Activated CD4-positive, alpha-beta T cell treated with anti-CD3 and anti-CD28 coated beads, Interleukin-2, amount 10 ng/mL, durations not matched to agents 7 days and 5 days (primary cell): ENCODE measurements around the gene SLC38A10. TPM values are rescaled to one million over a fixed set of nuclear protein-coding genes. Genes with fewer than 3 reads are reported as not detected.

Experiments used
- CTCF ChIA-PET: fragments of 350-600 bp; sonication (Branson Sonifier 250); formaldehyde crosslinking; loops from one replicate; lab custom pipeline; 2021; ENCODE audit warnings: antibody characterized with exemption; lab: Charles Lee
- POLR2A ChIA-PET: fragments of 350-600 bp; sonication (Branson Sonifier 250); formaldehyde crosslinking; loops from one replicate; lab custom pipeline; 2021; ENCODE audit warnings: antibody characterized with exemption; lab: Charles Lee
- DNase-seq: peaks from one replicate; pipeline ENCODE4 v3.0.0-alpha.2; 2020
- H3K27ac Mint-ChIP-seq: one replicate; pipeline ENCODE4 v1.8.0; 2021; ENCODE audit warnings: mild to moderate bottlenecking, moderate library complexity, mixed read lengths
- H3K27me3 Mint-ChIP-seq: one replicate; pipeline ENCODE4 v1.8.0; 2021; ENCODE audit warnings: mixed read lengths
- H3K36me3 Mint-ChIP-seq: one replicate; pipeline ENCODE4 v1.8.0; 2021; ENCODE audit warnings: low read depth, mixed read lengths
- H3K4me1 Mint-ChIP-seq: one replicate; pipeline ENCODE4 v1.8.0; 2021; ENCODE audit warnings: mixed read lengths
- H3K4me3 Mint-ChIP-seq: one replicate; pipeline ENCODE4 v1.8.0; 2021; ENCODE audit warnings: mild to moderate bottlenecking, moderate library complexity, mixed read lengths
- H3K9me3 Mint-ChIP-seq: one replicate; pipeline ENCODE4 v1.8.0; 2021; ENCODE audit warnings: mixed read lengths
- total RNA-seq, 2 experiments: library from RNA; stranded (reverse); gene quantifications; one replicate each; pipeline ENCODE4 v1.2.3, GENCODE V29; 2021

SLC38A10 gene
- total RNA-seq, 2 experiments from 2014 or later: 94.4 to 109 TPM

DNA sequence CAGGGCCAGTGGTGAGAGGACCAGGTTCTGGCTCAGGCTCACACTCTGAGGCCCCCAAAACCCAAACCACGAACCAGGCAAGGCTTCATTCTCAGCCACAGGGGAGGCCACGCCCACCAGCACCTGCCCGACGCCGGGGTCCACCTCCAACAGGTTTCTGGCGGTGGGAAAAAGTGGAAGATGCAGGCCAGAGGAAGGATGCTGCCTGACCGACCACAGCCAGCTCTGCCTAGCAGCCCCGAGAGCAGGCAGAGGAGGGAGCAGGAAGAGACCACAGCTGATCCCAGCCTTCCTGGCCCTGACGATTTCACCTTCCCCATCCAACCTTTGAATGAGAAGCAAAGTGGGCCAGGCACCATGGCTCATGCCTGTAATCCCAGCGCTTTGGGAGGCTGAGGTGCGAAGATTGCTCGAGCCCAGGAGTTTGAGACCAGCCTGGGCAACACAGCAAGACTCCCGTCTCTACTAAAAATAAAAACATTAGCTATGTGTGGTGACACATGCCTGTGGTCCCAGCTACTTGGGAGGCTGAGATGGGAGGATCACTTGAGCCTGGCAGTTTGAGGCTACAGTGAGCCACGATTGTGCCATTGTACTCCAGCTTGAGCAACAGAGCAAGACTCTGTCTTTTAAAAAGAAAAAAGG, 30.7 kb upstream of the SLC38A10 start:
- ChIA-PET POLR2A (no interaction called here), CTCF (interaction anchor here (1.1 kb wide), 1 partner anchor 9 kb away, joined by 4 read pairs; no protein-coding TSS in a partner anchor)
- no peaks in the 10 kb centered on the region for H3K9me3 Mint-ChIP-seq
- no peak overlapping the region for H3K27ac Mint-ChIP-seq
- no peak for DNase-seq
- H3K4me3 Mint-ChIP-seq: no peak overlapping the region
- no peaks in the 10 kb centered on the region for H3K4me1 Mint-ChIP-seq
- H3K27me3 Mint-ChIP-seq: no peaks in the 10 kb centered on the region
- no peaks in the 10 kb centered on the region for H3K36me3 Mint-ChIP-seq

- DNase-seq: no peak
- no peaks in the 10 kb centered on the region for H3K9me3 Mint-ChIP-seq
- H3K4me1 Mint-ChIP-seq: no peaks in the 10 kb centered on the region
- no peak overlapping the region for H3K4me3 Mint-ChIP-seq
- ChIA-PET CTCF (interaction anchor here (1.1 kb wide), 1 partner anchor 10 kb away, joined by 4 read pairs; no protein-coding TSS in a partner anchor), POLR2A (no interaction called here)
- no peaks in the 10 kb centered on the region for H3K36me3 Mint-ChIP-seq
- H3K27me3 Mint-ChIP-seq: no peaks in the 10 kb centered on the region
- H3K27ac Mint-ChIP-seq: no peak overlapping the region
These were observed 30.0 kb upstream of the SLC38A10 start for GRCh38 chr17:81324851-81325713.

GRCh38 chr17:81324177-81324850, 29.2 kb upstream of the SLC38A10 start:
- Mint-ChIP-seq H3K36me3 (no peaks in the 10 kb centered on the region), H3K27ac (no peak overlapping the region), H3K27me3 (no peaks in the 10 kb centered on the region), H3K4me3 (no peak overlapping the region), H3K4me1 (no peaks in the 10 kb centered on the region), H3K9me3 (no peaks in the 10 kb centered on the region)
- ChIA-PET CTCF (no interaction called here), POLR2A (no interaction called here)
- no peak for DNase-seq

- H3K9me3 Mint-ChIP-seq: no peaks in the 10 kb centered on the region
- ChIA-PET CTCF (interaction anchor here (0.8 to 1.9 kb wide), 3 partner anchors 15 to 77 kb away, joined by 3 to 10 read pairs (median 3); no protein-coding TSS in a partner anchor), POLR2A (no interaction called here)
- H3K27me3 Mint-ChIP-seq: no peaks in the 10 kb centered on the region
- H3K27ac Mint-ChIP-seq: no peak overlapping the region
- no peak for DNase-seq
- no peaks in the 10 kb centered on the region for H3K36me3 Mint-ChIP-seq
- H3K4me3 Mint-ChIP-seq: no peak overlapping the region
- H3K4me1 Mint-ChIP-seq: no peaks in the 10 kb centered on the region
These were observed 28.3 kb upstream of the SLC38A10 start for GRCh38 chr17:81323411-81323868.

- no peaks in the 10 kb centered on the region for H3K4me1 Mint-ChIP-seq
- ChIA-PET CTCF (interaction anchor here (0.8 to 1.9 kb wide), 3 partner anchors 14 to 77 kb away, joined by 3 to 10 read pairs (median 3); no protein-coding TSS in a partner anchor), POLR2A (no interaction called here)
- no peaks in the 10 kb centered on the region for H3K27me3 Mint-ChIP-seq
- no peak overlapping the region for H3K4me3 Mint-ChIP-seq
- no peak overlapping the region for H3K27ac Mint-ChIP-seq
- H3K36me3 Mint-ChIP-seq: no peaks in the 10 kb centered on the region
- no peak for DNase-seq
- no peaks in the 10 kb centered on the region for H3K9me3 Mint-ChIP-seq
These were observed 27.9 kb upstream of the SLC38A10 start for GRCh38 chr17:81323083-81323369.

- Mint-ChIP-seq H3K4me1 (no peaks in the 10 kb centered on the region), H3K9me3 (no peaks in the 10 kb centered on the region), H3K27ac (no peak overlapping the region), H3K36me3 (no peaks in the 10 kb centered on the region), H3K4me3 (no peak overlapping the region), H3K27me3 (no peaks in the 10 kb centered on the region)
- CTCF ChIA-PET: interaction anchor here (0.5 to 1.9 kb wide), 4 partner anchors 14 to 302 kb away, joined by 3 to 10 read pairs (median 4); no protein-coding TSS in a partner anchor
- POLR2A ChIA-PET: no interaction called here
- DNase-seq: peak; percentile 53
These were observed 27.4 kb upstream of the SLC38A10 start for GRCh38 chr17:81322271-81323082.

DNA sequence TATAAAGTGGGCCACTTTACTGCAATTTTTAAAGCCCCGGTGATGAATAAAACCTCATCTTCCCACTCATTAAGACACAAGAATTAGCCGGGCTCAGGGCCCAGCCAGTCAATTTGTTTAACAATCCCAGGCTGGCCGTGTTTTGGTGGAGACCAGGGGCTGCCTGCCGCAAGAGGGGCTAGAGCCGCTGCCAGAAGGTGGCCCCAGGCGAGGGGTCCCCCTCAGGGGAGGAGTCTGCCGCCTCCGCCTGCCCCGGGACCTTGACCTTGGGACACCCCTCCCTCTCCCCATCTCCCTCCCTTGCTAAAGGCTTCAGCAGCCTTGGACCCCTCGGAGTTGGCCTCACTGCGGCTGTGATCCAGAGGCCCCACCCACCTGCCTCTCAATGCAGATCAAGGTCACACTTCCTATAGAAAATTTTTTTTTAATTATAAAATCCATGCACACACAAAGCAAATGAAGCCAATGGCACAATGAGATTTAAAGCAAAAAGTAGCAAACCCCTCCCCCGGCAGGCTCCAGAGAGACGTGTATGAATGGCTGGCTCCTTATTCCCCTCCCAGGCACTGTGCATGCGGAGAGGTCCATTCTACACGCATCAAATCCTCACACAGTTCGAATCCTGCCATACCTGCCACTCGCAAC, 23.0 kb upstream of the SLC38A10 start:
- ChIA-PET CTCF (no interaction called here), POLR2A (no interaction called here)
- Mint-ChIP-seq H3K4me1 (no peaks in the 10 kb centered on the region), H3K36me3 (no peaks in the 10 kb centered on the region), H3K4me3 (no peak overlapping the region), H3K9me3 (no peaks in the 10 kb centered on the region), H3K27ac (no peak overlapping the region), H3K27me3 (no peaks in the 10 kb centered on the region)
- no peak for DNase-seq

DNA sequence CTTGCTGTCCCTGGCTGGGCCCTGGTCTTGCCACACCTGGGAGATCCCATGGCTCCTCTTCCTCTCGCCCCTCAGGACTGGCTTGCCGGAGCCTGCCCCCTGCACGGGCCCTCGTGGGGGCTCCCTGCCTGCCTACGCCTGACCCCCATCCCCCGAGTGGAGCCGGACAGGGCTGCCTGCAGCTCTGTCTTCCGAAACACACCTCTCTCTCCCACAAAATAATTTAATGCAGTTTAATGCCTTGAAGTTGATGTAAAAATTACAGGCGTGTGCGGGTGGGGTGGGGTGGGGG, 22.4 kb upstream of the SLC38A10 start:
- Mint-ChIP-seq H3K36me3 (no peaks in the 10 kb centered on the region), H3K4me1 (no peaks in the 10 kb centered on the region), H3K4me3 (no peak overlapping the region), H3K27ac (no peak overlapping the region), H3K27me3 (no peaks in the 10 kb centered on the region), H3K9me3 (no peaks in the 10 kb centered on the region)
- no peak for DNase-seq
- POLR2A ChIA-PET: no interaction called here
- CTCF ChIA-PET: no interaction called here

GRCh38 chr17:81315885-81316391, 20.8 kb upstream of the SLC38A10 start:
- no peak for DNase-seq
- ChIA-PET POLR2A (no interaction called here), CTCF (no interaction called here)
- Mint-ChIP-seq H3K27ac (no peak overlapping the region), H3K4me3 (no peak overlapping the region), H3K36me3 (no peaks in the 10 kb centered on the region), H3K4me1 (no peaks in the 10 kb centered on the region), H3K9me3 (no peaks in the 10 kb centered on the region), H3K27me3 (no peaks in the 10 kb centered on the region)

GRCh38 chr17:81315129-81315884, 20.2 kb upstream of the SLC38A10 start:
- Mint-ChIP-seq H3K9me3 (no peaks in the 10 kb centered on the region), H3K36me3 (no peaks in the 10 kb centered on the region), H3K4me3 (no peak overlapping the region), H3K27me3 (no peaks in the 10 kb centered on the region), H3K27ac (no peak overlapping the region), H3K4me1 (no peaks in the 10 kb centered on the region)
- no peak for DNase-seq
- ChIA-PET POLR2A (no interaction called here), CTCF (interaction anchor here (1.3 kb wide), 1 partner anchor 16 kb away, joined by 3 read pairs; no protein-coding TSS in a partner anchor)

- ChIA-PET CTCF (interaction anchor here (1.3 kb wide), 1 partner anchor 15 kb away, joined by 3 read pairs; no protein-coding TSS in a partner anchor), POLR2A (no interaction called here)
- Mint-ChIP-seq H3K9me3 (no peaks in the 10 kb centered on the region), H3K4me3 (no peak overlapping the region), H3K27me3 (no peaks in the 10 kb centered on the region), H3K36me3 (no peaks in the 10 kb centered on the region), H3K4me1 (no peaks in the 10 kb centered on the region), H3K27ac (no peak overlapping the region)
- no peak for DNase-seq
These were observed 19.4 kb upstream of the SLC38A10 start for GRCh38 chr17:81314398-81315081.
